ENCODE results near the gene USP40. TPM values are rescaled to one million over a fixed set of nuclear protein-coding genes. Genes with fewer than 3 reads are reported as not detected.

Gene USP40
- total and polyA plus RNA-seq, 2 of the 8 experiments (the other 6 are each of a cell fraction or from before 2014, with no cell fraction given), result 12.0 to 15.7 TPM

DNA sequence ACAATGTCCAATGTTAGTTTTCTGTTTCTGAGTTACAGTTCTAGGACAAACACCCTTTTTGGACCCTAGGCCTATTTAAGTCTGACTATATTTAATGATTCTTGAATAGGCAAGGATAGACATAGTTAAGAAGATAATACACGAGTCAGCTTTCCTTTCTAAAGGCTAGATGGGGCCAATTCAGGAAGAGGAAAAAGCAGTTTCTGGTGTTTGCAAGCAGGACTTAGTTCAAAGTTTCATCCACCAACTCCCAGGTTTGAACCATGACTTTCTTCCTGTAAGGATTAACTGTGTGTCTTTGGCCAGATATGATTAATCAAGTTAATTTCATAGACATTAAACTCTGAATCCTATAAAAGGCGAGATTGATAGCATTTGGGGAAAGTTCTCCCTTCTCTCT, 66.7 kb downstream of the USP40 start:
- Histone ChIP-seq H4K5ac (ENCODE audit: insufficient read length, low read depth, low read length) (no peak overlapping the region), H3K23me2 (ENCODE audit: low read depth, low read length) (no peaks in the 10 kb centered on the region), H2BK120ac (replicated peaks; ENCODE audit: low read depth, low read length) (no peak overlapping the region), H3K27me3 (replicated peaks in 1 of 4; ENCODE audit: control insufficient read depth in 3 of 4, extremely low read depth in 1 of 4, insufficient read depth in 3 of 4, low read length in 3 of 4) (no peaks in the 10 kb centered on the region), H3K4ac (replicated peaks; ENCODE audit: insufficient read length, low read depth, low read length) (no peak overlapping the region), H4K20me1 (replicated peaks in 1 of 2; ENCODE audit: control insufficient read depth in 1 of 2, insufficient read depth in 2 of 2, low read length in 2 of 2) (no peaks in the 10 kb centered on the region), H4K91ac (replicated peaks; ENCODE audit: insufficient read length, low read length) (no peak overlapping the region), H2BK20ac (ENCODE audit: low read length) (no peak overlapping the region), H2BK12ac (ENCODE audit: low read depth, low read length) (no peak overlapping the region), H3K18ac (ENCODE audit: extremely low read depth, low read length) (no peak overlapping the region), H3K27ac (ENCODE audit: low read depth, low read length) (no peak overlapping the region), H3K4me1 (replicated peaks in 1 of 4; ENCODE audit: control insufficient read depth in 3 of 4, insufficient read depth in 4 of 4, low read length in 3 of 4) (no peaks in the 10 kb centered on the region), H2BK5ac (ENCODE audit: low read depth, low read length) (no peak overlapping the region), H3K36me3 (ENCODE audit: control insufficient read depth in 2 of 4, insufficient read depth in 4 of 4, low read length in 3 of 4) (no peaks in the 10 kb centered on the region), H3K79me2 (ENCODE audit: control insufficient read depth in 1 of 2, insufficient read depth in 2 of 2, low read length in 2 of 2) (no peaks in the 10 kb centered on the region), H3K9me3 (ENCODE audit: insufficient read depth in 2 of 2, low read depth in 1 of 2, low read length in 1 of 2) (0 out of 4 replicates have a peak, but pooled peaks cover 0 to 4% of the 10 kb centered on the region in 2 experiments), H2BK15ac (ENCODE audit: low read length) (no peak overlapping the region), H3K9ac (replicated peaks in 1 of 4; ENCODE audit: extremely low read depth in 1 of 4, low read depth in 3 of 4, low read length in 3 of 4) (no peak overlapping the region), H3K23ac (ENCODE audit: insufficient read length) (no peak overlapping the region), H3K14ac (ENCODE audit: insufficient read length) (no peak overlapping the region), H4K8ac (ENCODE audit: extremely low read depth, insufficient read depth, low read length) (no peak overlapping the region), H3K4me3 (ENCODE audit: extremely low read depth in 1 of 4, insufficient read depth in 2 of 4, low read depth in 3 of 4, low read length in 4 of 4) (no peak overlapping the region), H2AFZ (ENCODE audit: low read length) (no peak overlapping the region), H3K4me2 (ENCODE audit: insufficient read depth in 1 of 2, low read depth in 2 of 2, low read length in 2 of 2) (no peak overlapping the region), H3K56ac (replicated peaks; ENCODE audit: insufficient read length, low read depth, low read length) (no peak overlapping the region), H3K79me1 (ENCODE audit: low read depth, low read length) (no peaks in the 10 kb centered on the region), H2AK5ac (ENCODE audit: low read depth, low read length) (no peak overlapping the region)
- DNase-seq (ENCODE audit: low read depth in 1 of 2, low spot score in 2 of 2), result no peak
- no peak for FAIRE-seq
- WGBS, 2 experiments (ENCODE audit: extremely low coverage in 1 of 2, insufficient coverage in 1 of 2, insufficient read length in 1 of 2, insufficient replicate concordance in 2 of 2, low coverage in 1 of 2, low lambda C conversion rate in 2 of 2, missing lambda C conversion rate in 1 of 2), result 86% methylated on average over 2 of the region's 2 CpGs; no CpG with 5 or more reads in 1 of the 2 experiments
- CTCF ChIA-PET (ENCODE audit: partially characterized antibody), result no interaction called here
- POLR2A ChIA-PET (ENCODE audit: partially characterized antibody), result no interaction called here
- TF ChIP-seq SIN3A (conservative IDR thresholded peaks at IDR 0.05 in 1 of 2, IDR thresholded peaks at IDR 0.05 in 1 of 2; ENCODE audit: low read depth in 1 of 2, low read length in 2 of 2) (no peak), CEBPB (IDR thresholded peaks at IDR 0.05; ENCODE audit: low read depth, low read length) (no peak), GTF2F1 (IDR thresholded peaks at IDR 0.05; ENCODE audit: borderline replicate concordance, low read depth, low read length) (no peak)
